Kidney tubule cell (primary cell): ENCODE results near the gene ATP8A1.

Experiments
- DNase-seq: peaks from one replicate; pipeline ENCODE4 v3.0.0-alpha.2; 2018; ENCODE audit warnings: low spot score

The ATP8A1 gene

GRCh38 chr4:42626629-42627146 is 30.2 kb downstream of the ATP8A1 start:
- DNase-seq = no peak

- no peak for DNase-seq
Measured at GRCh38 chr4:42625329-42625728, 31.6 kb downstream of the ATP8A1 start.

GRCh38 chr4:42624551-42624950 is 32.4 kb downstream of the ATP8A1 start:
- peak; percentile 45 for DNase-seq

- DNase-seq = no peak
Measured at GRCh38 chr4:42618023-42618422, 38.9 kb downstream of the ATP8A1 start.

GRCh38 chr4:42617030-42617429 is 39.9 kb downstream of the ATP8A1 start:
- DNase-seq = no peak

GRCh38 chr4:42616572-42616971 is 40.3 kb downstream of the ATP8A1 start:
- no peak for DNase-seq

GRCh38 chr4:42615131-42615763 is 41.7 kb downstream of the ATP8A1 start:
- DNase-seq = no peak

- DNase-seq = no peak
Measured at GRCh38 chr4:42612898-42613297, 44.0 kb downstream of the ATP8A1 start.

- no peak for DNase-seq
Measured at GRCh38 chr4:42610941-42611340, 46.0 kb downstream of the ATP8A1 start.

- DNase-seq = no peak
Measured at GRCh38 chr4:42609051-42609450, 47.9 kb downstream of the ATP8A1 start.

GRCh38 chr4:42608551-42608950 is 48.4 kb downstream of the ATP8A1 start:
- DNase-seq = peak; percentile 26

GRCh38 chr4:42607011-42607726 is 49.7 kb downstream of the ATP8A1 start:
- DNase-seq = no peak

- no peak for DNase-seq
Measured at GRCh38 chr4:42605264-42605663, 51.6 kb downstream of the ATP8A1 start.

- DNase-seq = no peak
Measured at GRCh38 chr4:42603862-42604261, 53.0 kb downstream of the ATP8A1 start.

- DNase-seq = no peak
Measured at GRCh38 chr4:42600578-42600977, 56.3 kb downstream of the ATP8A1 start.

- DNase-seq = no peak
Measured at GRCh38 chr4:42596918-42597317, 60.0 kb downstream of the ATP8A1 start.

- DNase-seq = no peak
Measured at GRCh38 chr4:42594888-42595287, 62.0 kb downstream of the ATP8A1 start.

- no peak for DNase-seq
Measured at GRCh38 chr4:42588909-42589308, 68.0 kb downstream of the ATP8A1 start.

GRCh38 chr4:42586775-42587174 is 70.1 kb downstream of the ATP8A1 start:
- no peak for DNase-seq

- no peak for DNase-seq
Measured at GRCh38 chr4:42579903-42580302, 77.0 kb downstream of the ATP8A1 start.

- DNase-seq = no peak
Measured at GRCh38 chr4:42578187-42578586, 78.7 kb downstream of the ATP8A1 start.

- DNase-seq = no peak
Measured at GRCh38 chr4:42574870-42575430, 82.0 kb downstream of the ATP8A1 start.

- no peak for DNase-seq
Measured at GRCh38 chr4:42573249-42573648, 83.7 kb downstream of the ATP8A1 start.
